GM18498 (cell line): ENCODE measurements around the gene AADACL2.

Experiments used
- ATAC-seq: cut with Tn5 transposase; IDR thresholded peaks from one replicate; pipeline ENCODE4 v1.9.1; 2021; ENCODE audit warnings: mild to moderate bottlenecking, moderate library complexity; ENCODE audit not compliant: unreplicated experiment

AADACL2 gene

DNA sequence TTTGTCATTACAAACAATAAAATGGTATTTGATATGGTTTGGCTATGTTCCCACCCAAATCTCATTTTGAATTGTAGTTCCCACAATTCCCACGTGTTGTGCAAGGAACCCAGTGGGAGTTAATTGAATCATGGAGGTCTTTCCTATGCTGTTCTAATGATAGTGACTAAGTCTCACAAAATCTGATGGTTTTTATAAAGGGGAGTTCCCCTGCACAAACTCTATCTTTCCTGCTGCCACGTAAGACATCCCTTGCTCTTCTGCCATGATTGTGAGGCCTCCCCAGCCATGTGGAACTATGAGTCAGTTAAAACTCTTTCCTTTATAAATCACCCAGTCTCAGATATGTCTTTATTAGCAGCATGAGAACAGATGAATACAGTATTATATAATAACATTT, 64.7 kb downstream of the AADACL2 start:
- no peak for ATAC-seq

DNA sequence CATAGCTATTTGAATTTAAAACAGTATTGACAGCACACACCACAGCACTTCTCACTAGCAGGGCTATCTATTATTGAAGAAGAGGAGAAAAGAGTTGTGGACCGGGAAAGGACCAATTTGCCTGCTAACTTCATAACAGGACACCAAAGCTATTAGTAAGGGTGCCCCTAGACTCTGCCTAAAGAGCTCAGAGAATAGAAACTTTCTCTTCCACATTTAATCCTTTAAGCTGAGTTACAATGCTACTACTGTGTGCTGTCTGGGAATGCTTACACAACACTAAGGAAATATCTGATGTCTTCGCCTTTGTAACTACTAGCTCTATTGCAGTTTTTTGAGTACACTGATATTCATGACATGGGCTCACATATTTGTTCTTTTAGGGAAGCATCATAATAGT, 66.7 kb downstream of the AADACL2 start:
- no peak for ATAC-seq

GRCh38 chr3:151804267-151804666, 70.5 kb downstream of the AADACL2 start:
- no peak for ATAC-seq

DNA sequence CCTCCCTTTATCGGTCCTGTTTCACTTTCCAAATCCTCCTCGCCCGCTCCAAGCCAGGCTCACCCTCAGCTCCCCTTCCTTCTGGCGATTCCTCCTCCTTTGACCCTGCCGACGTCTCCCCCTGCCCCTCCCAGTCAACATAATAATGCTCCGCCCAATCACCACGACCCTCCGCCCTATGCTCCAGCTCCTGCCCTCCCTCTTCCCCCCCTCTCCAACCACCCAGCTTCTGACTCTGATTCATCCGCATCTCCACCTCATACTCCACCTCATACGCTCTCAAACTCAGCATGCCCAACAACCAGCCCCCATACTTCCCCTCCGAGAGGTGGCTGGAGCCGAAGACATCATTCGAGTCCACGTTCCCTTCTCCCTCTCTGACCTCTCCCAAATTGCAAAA, 73.1 kb downstream of the AADACL2 start:
- no peak for ATAC-seq
